Caco-2 (cell line): ENCODE measurements around the gene NKTR. TPM values are rescaled to one million over a fixed set of nuclear protein-coding genes. Genes with fewer than 3 reads are reported as not detected.

Experiments
- BruUV-seq: library from RNA; stranded (reverse); fragments of 400-500 nt; replicated peaks from 2 replicates; lab custom pipeline; 2021; lab: Mats Ljungman, UMichigan
- CTCF ChIA-PET: fragments of 300-600 bp; sonication (Branson Sonifier 250); formaldehyde crosslinking; loops from one replicate; lab custom pipeline; 2022; ENCODE audit warnings: antibody characterized with exemption; lab: Charles Lee
- POLR2A ChIA-PET: fragments of 300-600 bp; sonication (Branson Sonifier 250); formaldehyde crosslinking; loops from one replicate; lab custom pipeline; 2022; ENCODE audit warnings: antibody characterized with exemption; lab: Charles Lee
- DNase-seq, 2 experiments: peaks; one replicate each; pipeline versions ENCODE4 v3.0.0 to v3.0.0-alpha.2; 2020 to 2022
- H3K27me3 ChIP-seq: replicated peaks from 2 replicates; pipeline ENCODE4 v1.6.0; 2011; ENCODE audit warnings: low read length; ENCODE audit not compliant: control insufficient read depth, insufficient read depth
- H3K36me3 ChIP-seq: 2 replicates; pipeline ENCODE4 v1.5.1; 2011; ENCODE audit warnings: low read length; ENCODE audit not compliant: control insufficient read depth, insufficient read depth
- H3K4me1 ChIP-seq: fragments of 250-450 bp; sonication (Bioruptor Pico); 2 replicates; pipeline ENCODE4 v1.5.1; 2020; ENCODE audit warnings: mild to moderate bottlenecking
- H3K4me3 ChIP-seq: 2 replicates; pipeline ENCODE4 v1.5.1; 2011; ENCODE audit warnings: low read depth, mild to moderate bottlenecking, control low read depth, low read length
- H3K9me3 ChIP-seq: fragments of 250-450 bp; sonication (Bioruptor Pico); 2 replicates; pipeline ENCODE4 v1.5.1; 2020; ENCODE audit warnings: mild to moderate bottlenecking, moderate library complexity
- H3K27ac Mint-ChIP-seq: one replicate; pipeline ENCODE4 v1.8.0; 2022; ENCODE audit warnings: mixed read lengths; ENCODE audit not compliant: unreplicated experiment
- H3K27me3 Mint-ChIP-seq: one replicate; pipeline ENCODE4 v1.8.0; 2022; ENCODE audit warnings: mixed read lengths; ENCODE audit not compliant: insufficient read depth, unreplicated experiment
- H3K36me3 Mint-ChIP-seq: one replicate; pipeline ENCODE4 v1.8.0; 2022; ENCODE audit warnings: mild to moderate bottlenecking, mixed read lengths; ENCODE audit not compliant: insufficient read depth, unreplicated experiment
- H3K4me1 Mint-ChIP-seq: one replicate; pipeline ENCODE4 v1.8.0; 2022; ENCODE audit warnings: low read depth, mixed read lengths; ENCODE audit not compliant: unreplicated experiment
- H3K4me3 Mint-ChIP-seq: one replicate; pipeline ENCODE4 v1.8.0; 2022; ENCODE audit warnings: mild to moderate bottlenecking, moderate library complexity, mixed read lengths; ENCODE audit not compliant: unreplicated experiment
- H3K9me3 Mint-ChIP-seq: one replicate; pipeline ENCODE4 v1.8.0; 2022; ENCODE audit warnings: mixed read lengths; ENCODE audit not compliant: unreplicated experiment
- CTCF ChIP-seq, 2 experiments: fragments of 200-600 bp in 1 of 2; IDR thresholded peaks; 1 replicate in 1 of 2; 2 replicates in 1 of 2; pipeline versions ENCODE4 v1.5.1 to v1.8.0; 2011 to 2022; ENCODE audit warnings: antibody characterized with exemption in 1 of 2, control low read depth in 1 of 2, inconsistent platforms in 1 of 2, low read depth in 1 of 2, low read length in 1 of 2, mild to moderate bottlenecking in 1 of 2, moderate library complexity in 1 of 2; ENCODE audit not compliant: insufficient read depth in 1 of 2, severe bottlenecking in 1 of 2, unreplicated experiment in 1 of 2
- intact Hi-C: fragments of 100-400 bp; cut with micrococcal nuclease; formaldehyde crosslinking; loops from one replicate; pipeline ENCODE4 v1.10.0; 2022; ENCODE audit not compliant: unreplicated experiment
- total RNA-seq: library from RNA; stranded (reverse); gene quantifications from 2 replicates; pipeline ENCODE4 v1.2.3, GENCODE V29; 2022

NKTR gene
- total RNA-seq, 1 experiment from 2014 or later: 66.6 TPM

GRCh38 chr3:42689421-42690014, 89.0 kb downstream of the NKTR start:
- H3K27me3 Mint-ChIP-seq: peaks cover 7% of the 10 kb centered on the region
- Histone ChIP-seq H3K4me3 (no peak overlapping the region), H3K4me1 (no peaks in the 10 kb centered on the region), H3K27me3 (no peaks in the 10 kb centered on the region), H3K9me3 (no peaks in the 10 kb centered on the region), H3K36me3 (no peaks in the 10 kb centered on the region)
- no peaks in the 10 kb centered on the region for H3K36me3 Mint-ChIP-seq
- CTCF ChIA-PET: no interaction called here
- H3K4me1 Mint-ChIP-seq: no peaks in the 10 kb centered on the region
- no peak overlapping the region for H3K4me3 Mint-ChIP-seq
- POLR2A ChIA-PET: no interaction called here
- no peaks in the 10 kb centered on the region for H3K9me3 Mint-ChIP-seq
- no peak for TF ChIP-seq CTCF (IDR thresholded peaks at IDR 0.05; ENCODE audit: insufficient read depth in 1 of 2, low read depth in 1 of 2, low read length in 1 of 2, severe bottlenecking in 1 of 2, unreplicated experiment in 1 of 2)
- no TSS peak for BruUV-seq
- intact Hi-C loops: no loop called here
- DNase-seq: no peak
- no peak overlapping the region for H3K27ac Mint-ChIP-seq

GRCh38 chr3:42690191-42690590, 89.7 kb downstream of the NKTR start:
- intact Hi-C loops: no loop called here
- ChIA-PET CTCF (no interaction called here), POLR2A (no interaction called here)
- no peak overlapping the region for H3K4me3 Mint-ChIP-seq
- H3K27ac Mint-ChIP-seq: no peak overlapping the region
- BruUV-seq: no TSS peak
- H3K9me3 Mint-ChIP-seq: no peaks in the 10 kb centered on the region
- no peak for TF ChIP-seq CTCF (IDR thresholded peaks at IDR 0.05; ENCODE audit: insufficient read depth in 1 of 2, low read depth in 1 of 2, low read length in 1 of 2, severe bottlenecking in 1 of 2, unreplicated experiment in 1 of 2)
- Histone ChIP-seq H3K4me3 (no peak overlapping the region), H3K9me3 (no peaks in the 10 kb centered on the region), H3K4me1 (no peaks in the 10 kb centered on the region), H3K27me3 (no peaks in the 10 kb centered on the region), H3K36me3 (no peaks in the 10 kb centered on the region)
- H3K27me3 Mint-ChIP-seq: peaks cover 7% of the 10 kb centered on the region
- H3K36me3 Mint-ChIP-seq: no peaks in the 10 kb centered on the region
- no peaks in the 10 kb centered on the region for H3K4me1 Mint-ChIP-seq
- DNase-seq: no peak

GRCh38 chr3:42690766-42691680, 90.5 kb downstream of the NKTR start:
- Histone ChIP-seq H3K27me3 (no peaks in the 10 kb centered on the region; the same call in 1 of the 2 replicates), H3K9me3 (no peaks in the 10 kb centered on the region), H3K4me3 (no peak overlapping the region), H3K4me1 (no peaks in the 10 kb centered on the region), H3K36me3 (no peaks in the 10 kb centered on the region)
- BruUV-seq: no TSS peak
- DNase-seq: peak in 1 of 2 experiments; percentile 26
- no peaks in the 10 kb centered on the region for H3K36me3 Mint-ChIP-seq
- no peak for TF ChIP-seq CTCF (IDR thresholded peaks at IDR 0.05; ENCODE audit: insufficient read depth in 1 of 2, low read depth in 1 of 2, low read length in 1 of 2, severe bottlenecking in 1 of 2, unreplicated experiment in 1 of 2)
- H3K27ac Mint-ChIP-seq: no peak overlapping the region
- CTCF ChIA-PET: no interaction called here
- no peaks in the 10 kb centered on the region for H3K4me1 Mint-ChIP-seq
- intact Hi-C loops: no loop called here
- POLR2A ChIA-PET: no interaction called here
- H3K4me3 Mint-ChIP-seq: no peak overlapping the region
- H3K9me3 Mint-ChIP-seq: no peaks in the 10 kb centered on the region
- H3K27me3 Mint-ChIP-seq: peaks cover 7% of the 10 kb centered on the region
